Stimulated activated CD4-positive, alpha-beta T cell treated with anti-CD3 and anti-CD28 coated beads, Interleukin-1b, Interleukin-23, amount 100 ng/mL, for 4 hours (primary cell): ENCODE data around the gene UBA3.

Source experiments
- DNase-seq, 2 donors: peaks; one replicate each; pipeline ENCODE4 v3.0.0-alpha.2; 2020; ENCODE audit warnings: low read depth in 2 of 2

Gene UBA3

GRCh38 chr3:69099576-69099975 is 19.4 kb upstream of the UBA3 start:
- DNase-seq, result no peak

- DNase-seq, result no peak
Measured at GRCh38 chr3:69097407-69098086, 17.4 kb upstream of the UBA3 start.

- DNase-seq, result no peak
Measured at GRCh38 chr3:69096299-69096698, 16.1 kb upstream of the UBA3 start.

- DNase-seq, result no peak
Measured at GRCh38 chr3:69095636-69096035, 15.5 kb upstream of the UBA3 start.

- no peak for DNase-seq
Measured at GRCh38 chr3:69094467-69095205, 14.5 kb upstream of the UBA3 start.

GRCh38 chr3:69092030-69092516 is 11.9 kb upstream of the UBA3 start:
- DNase-seq, result no peak

GRCh38 chr3:69091389-69092029 is 11.3 kb upstream of the UBA3 start:
- DNase-seq, result no peak

GRCh38 chr3:69090021-69090420 is 9.9 kb upstream of the UBA3 start:
- DNase-seq, result no peak

GRCh38 chr3:69088063-69088462 is 7.9 kb upstream of the UBA3 start:
- DNase-seq, result no peak

- no peak for DNase-seq
Measured at GRCh38 chr3:69087030-69087791, 7.0 kb upstream of the UBA3 start.

GRCh38 chr3:69085833-69086722 is 5.9 kb upstream of the UBA3 start:
- DNase-seq, result peak; percentile 65 to 72

- DNase-seq, result no peak
Measured at GRCh38 chr3:69085168-69085832, 5.1 kb upstream of the UBA3 start.

GRCh38 chr3:69084326-69085167 is 4.4 kb upstream of the UBA3 start, which contains the start of gene ARL6IP5:
ARL6IP5 (plus strand) TSS chr3:69084937; CDS start chr3:69085048, 111 bp downstream.
- peak; percentile 80 to 82 for DNase-seq

GRCh38 chr3:69082805-69083204 is 2.6 kb upstream of the UBA3 start:
- peak; percentile 42 to 62 for DNase-seq

- no peak for DNase-seq
Measured at GRCh38 chr3:69082361-69082760, 2.2 kb upstream of the UBA3 start.

GRCh38 chr3:69081583-69082262 is 1.6 kb upstream of the UBA3 start:
- no peak for DNase-seq

GRCh38 chr3:69079269-69080159 is 651 bp downstream of the UBA3 start:
- peak in 1 of 2 donors; percentile 21 for DNase-seq

- DNase-seq, result no peak
Measured at GRCh38 chr3:69072928-69073327, 7.2 kb downstream of the UBA3 start.
